Activated CD4-positive, alpha-beta T cell treated with anti-CD3 and anti-CD28 coated beads for 1 hour (primary cell): Measurements from ENCODE around the gene PSMB10.

Experiments used
- DNase-seq: peaks from one replicate; pipeline ENCODE4 v3.0.0-alpha.2; 2020

Gene PSMB10

GRCh38 chr16:67885976-67886375, 50.7 kb downstream of the PSMB10 start:
- no peak for DNase-seq

- DNase-seq = no peak
Observed at GRCh38 chr16:67885545-67885944, 51.1 kb downstream of the PSMB10 start.

GRCh38 chr16:67884684-67885083, 52.0 kb downstream of the PSMB10 start, which contains the start of gene NRN1L:
NRN1L (plus strand) TSS chr16:67884885; CDS start chr16:67884904, 19 bp downstream.
- no peak for DNase-seq
